HepG2 (cell line): Measurements from ENCODE around the gene PXT1. TPM values are rescaled to one million over a fixed set of nuclear protein-coding genes. Genes with fewer than 3 reads are reported as not detected.

Experiments
- CHD2 ChIP-seq: IDR thresholded peaks from 2 replicates; pipeline ENCODE4 v1.6.1; 2011; ENCODE audit warnings: low read depth, low read length, improper control_type of control experiment
- DRAP1 ChIP-seq: IDR thresholded peaks from 2 replicates; pipeline ENCODE4 v1.6.1; 2016; ENCODE audit warnings: missing genetic modification reagents, missing compliant biosample characterization
- FOXO1 ChIP-seq: sonication (generic); formaldehyde crosslinking; IDR thresholded peaks from 2 replicates; pipeline ENCODE4 v1.4.0; 2020; ENCODE audit warnings: missing genetic modification reagents
- GLI4 ChIP-seq: sonication (generic); formaldehyde crosslinking; IDR thresholded peaks from 2 replicates; pipeline ENCODE4 v1.5.1; 2020; ENCODE audit warnings: missing genetic modification reagents, mild to moderate bottlenecking, moderate library complexity, borderline replicate concordance
- HES4 ChIP-seq: sonication (generic); formaldehyde crosslinking; IDR thresholded peaks from 2 replicates; pipeline ENCODE4 v1.9.0; 2021; ENCODE audit warnings: mild to moderate bottlenecking, missing genetic modification reagents, borderline replicate concordance
- HNRNPL ChIP-seq: fragments of 200-400 bp; formaldehyde crosslinking; IDR thresholded peaks from 2 replicates; pipeline ENCODE4 v1.6.1; 2017; ENCODE audit warnings: mild to moderate bottlenecking, low read depth, low read length
- IRF9 ChIP-seq: sonication (generic); formaldehyde crosslinking; IDR thresholded peaks from 2 replicates; pipeline ENCODE4 v1.8.0; 2022; ENCODE audit warnings: missing genetic modification reagents, mild to moderate bottlenecking, borderline replicate concordance
- KLF15 ChIP-seq: sonication (generic); formaldehyde crosslinking; IDR thresholded peaks from 2 replicates; pipeline ENCODE4 v1.8.1; 2023; ENCODE audit warnings: borderline replicate concordance, mild to moderate bottlenecking, inconsistent platforms, missing genetic modification reagents, mixed read lengths
- KLF6 ChIP-seq: IDR thresholded peaks from 2 replicates; pipeline ENCODE4 v1.8.0; 2016; ENCODE audit warnings: missing biosample characterization, missing genetic modification reagents
- ONECUT2 ChIP-seq: sonication (generic); formaldehyde crosslinking; IDR thresholded peaks from 2 replicates; pipeline ENCODE4 v1.4.0; 2020; ENCODE audit warnings: missing genetic modification reagents
- PPARG ChIP-seq: conservative IDR thresholded peaks from 2 replicates; pipeline ENCODE4 v1.6.1; 2016; ENCODE audit warnings: missing biosample characterization, missing genetic modification reagents
- SP1 ChIP-seq, 2 experiments: fragments of 450-650 bp in 1 of 2; sonication (generic) in 1 of 2; formaldehyde crosslinking in 1 of 2; IDR thresholded peaks; 2 replicates each; pipeline versions ENCODE4 v1.4.0 to v1.6.1; 2016 to 2020; ENCODE audit warnings: missing genetic modification reagents in 1 of 2
- ZC3H4 ChIP-seq: sonication (generic); formaldehyde crosslinking; IDR thresholded peaks from 2 replicates; pipeline ENCODE4 v1.4.0; 2020; ENCODE audit warnings: missing genetic modification reagents, borderline replicate concordance
- ZNF10 ChIP-seq: sonication (generic); formaldehyde crosslinking; IDR thresholded peaks from 2 replicates; pipeline ENCODE4 v1.4.0; 2020; ENCODE audit warnings: mild to moderate bottlenecking, low read depth, missing genetic modification reagents, borderline replicate concordance
- ZNF232 ChIP-seq: sonication (generic); formaldehyde crosslinking; IDR thresholded peaks from 2 replicates; pipeline ENCODE4 v1.4.0; 2020; ENCODE audit warnings: missing genetic modification reagents, borderline replicate concordance
- ZNF362 ChIP-seq: sonication (generic); formaldehyde crosslinking; IDR thresholded peaks from 2 replicates; pipeline ENCODE4 v1.4.0; 2020; ENCODE audit warnings: missing genetic modification reagents, mild to moderate bottlenecking, borderline replicate concordance
- ZNF644 ChIP-seq: IDR thresholded peaks from 2 replicates; pipeline ENCODE4 v1.6.1; 2016; ENCODE audit warnings: low read depth
- ZNF790 ChIP-seq: sonication (generic); formaldehyde crosslinking; IDR thresholded peaks from 2 replicates; pipeline ENCODE4 v1.8.0; 2022; ENCODE audit warnings: missing genetic modification reagents, mild to moderate bottlenecking, borderline replicate concordance
- polyA plus RNA-seq, 8 experiments: library from polyadenylated mRNA; depleted of rRNA in 3 of 8; stranded (reverse) in 7 of 8; unstranded in 1 of 8; fragments of >200 nt; fragmentation: Illumina TruSeq in 4 of 8; extraction: Trizol in 4 of 8; gene quantifications; 2 replicates each; pipeline versions ENCODE4 v1.2.1 to v1.2.3, GENCODE V29; 2011 to 2016; ENCODE audit warnings: low read depth in 4 of 8, missing spikeins in 1 of 8, mixed read lengths in 1 of 8; ENCODE audit not compliant: insufficient read depth in 1 of 8
- total RNA-seq, 5 experiments: library from RNA; depleted of rRNA; stranded (reverse); fragments of >200 nt; fragmentation: Illumina TruSeq; extraction: Trizol; gene quantifications; 2 replicates each; pipeline ENCODE4 v1.2.3, GENCODE V29; 2016; ENCODE audit warnings: low read depth in 1 of 5
- TF ChIP-seq, protein P1 (sequence below): sonication (generic); formaldehyde crosslinking; conservative IDR thresholded peaks from 2 replicates; pipeline ENCODE4 v1.4.0; 2020; ENCODE audit warnings: mild to moderate bottlenecking, missing genetic modification reagents, moderate library complexity
- TF ChIP-seq, protein P2 (sequence below): sonication (generic); formaldehyde crosslinking; IDR thresholded peaks from 2 replicates; pipeline ENCODE4 v1.4.0; 2020; ENCODE audit warnings: mild to moderate bottlenecking, missing genetic modification reagents

PXT1 gene
- total and polyA plus RNA-seq, 2 of the 13 experiments (the other 11 are each of a cell fraction or from before 2014, with no cell fraction given), result 0.04 TPM; not detected in 1

- no peak for TF ChIP-seq CHD2
- peak; percentile 90 for TF ChIP-seq DRAP1 (CRISPR knock-in tag)
- no peak for TF ChIP-seq HES4 (CRISPR knock-in tag)
- TF ChIP-seq KLF15 (CRISPR knock-in tag), result no peak
- peak; percentile 57; the same call in 1 of the 2 replicates for TF ChIP-seq PPARG (CRISPR knock-in tag)
- TF ChIP-seq ONECUT2 (CRISPR knock-in tag), result no peak
- TF ChIP-seq SP1 (IDR thresholded peaks at IDR 0.05), result no peak
- peak; percentile 53; the same call in 1 of the 2 replicates for TF ChIP-seq SP1 (CRISPR knock-in tag; IDR thresholded peaks at IDR 0.05)
- no peak for TF ChIP-seq HNRNPL
- TF ChIP-seq, protein P1, sequence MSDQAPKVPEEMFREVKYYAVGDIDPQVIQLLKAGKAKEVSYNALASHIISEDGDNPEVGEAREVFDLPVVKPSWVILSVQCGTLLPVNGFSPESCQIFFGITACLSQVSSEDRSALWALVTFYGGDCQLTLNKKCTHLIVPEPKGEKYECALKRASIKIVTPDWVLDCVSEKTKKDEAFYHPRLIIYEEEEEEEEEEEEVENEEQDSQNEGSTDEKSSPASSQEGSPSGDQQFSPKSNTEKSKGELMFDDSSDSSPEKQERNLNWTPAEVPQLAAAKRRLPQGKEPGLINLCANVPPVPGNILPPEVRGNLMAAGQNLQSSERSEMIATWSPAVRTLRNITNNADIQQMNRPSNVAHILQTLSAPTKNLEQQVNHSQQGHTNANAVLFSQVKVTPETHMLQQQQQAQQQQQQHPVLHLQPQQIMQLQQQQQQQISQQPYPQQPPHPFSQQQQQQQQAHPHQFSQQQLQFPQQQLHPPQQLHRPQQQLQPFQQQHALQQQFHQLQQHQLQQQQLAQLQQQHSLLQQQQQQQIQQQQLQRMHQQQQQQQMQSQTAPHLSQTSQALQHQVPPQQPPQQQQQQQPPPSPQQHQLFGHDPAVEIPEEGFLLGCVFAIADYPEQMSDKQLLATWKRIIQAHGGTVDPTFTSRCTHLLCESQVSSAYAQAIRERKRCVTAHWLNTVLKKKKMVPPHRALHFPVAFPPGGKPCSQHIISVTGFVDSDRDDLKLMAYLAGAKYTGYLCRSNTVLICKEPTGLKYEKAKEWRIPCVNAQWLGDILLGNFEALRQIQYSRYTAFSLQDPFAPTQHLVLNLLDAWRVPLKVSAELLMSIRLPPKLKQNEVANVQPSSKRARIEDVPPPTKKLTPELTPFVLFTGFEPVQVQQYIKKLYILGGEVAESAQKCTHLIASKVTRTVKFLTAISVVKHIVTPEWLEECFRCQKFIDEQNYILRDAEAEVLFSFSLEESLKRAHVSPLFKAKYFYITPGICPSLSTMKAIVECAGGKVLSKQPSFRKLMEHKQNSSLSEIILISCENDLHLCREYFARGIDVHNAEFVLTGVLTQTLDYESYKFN (CRISPR knock-in tag), result peak; percentile 43; the same call in 1 of the 2 replicates
- TF ChIP-seq ZC3H4 (CRISPR knock-in tag), result no peak
- TF ChIP-seq ZNF232 (CRISPR knock-in tag), result peak; percentile 54; the same call in 1 of the 2 replicates
- TF ChIP-seq, protein P2, sequence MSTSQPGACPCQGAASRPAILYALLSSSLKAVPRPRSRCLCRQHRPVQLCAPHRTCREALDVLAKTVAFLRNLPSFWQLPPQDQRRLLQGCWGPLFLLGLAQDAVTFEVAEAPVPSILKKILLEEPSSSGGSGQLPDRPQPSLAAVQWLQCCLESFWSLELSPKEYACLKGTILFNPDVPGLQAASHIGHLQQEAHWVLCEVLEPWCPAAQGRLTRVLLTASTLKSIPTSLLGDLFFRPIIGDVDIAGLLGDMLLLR (CRISPR knock-in tag), result no peak
- no peak for TF ChIP-seq GLI4
- TF ChIP-seq FOXO1, result peak; percentile 73; the same call in 1 of the 2 replicates
- TF ChIP-seq KLF6 (CRISPR knock-in tag), result no peak
- no peak for TF ChIP-seq ZNF10 (CRISPR knock-in tag)
- peak; percentile 73; the same call in 1 of the 2 replicates for TF ChIP-seq IRF9 (CRISPR knock-in tag)
- no peak for TF ChIP-seq ZNF790
- no peak for TF ChIP-seq ZNF362 (CRISPR knock-in tag)
- 0 out of 2 replicates have a peak, but pooled peaks have one; percentile 53 for TF ChIP-seq ZNF644
These were observed 1.3 kb downstream of the PXT1 start (continued) for GRCh38 chr6:36441307-36441894.
